ENCODE data around the gene AP2B1.

Gene AP2B1

DNA sequence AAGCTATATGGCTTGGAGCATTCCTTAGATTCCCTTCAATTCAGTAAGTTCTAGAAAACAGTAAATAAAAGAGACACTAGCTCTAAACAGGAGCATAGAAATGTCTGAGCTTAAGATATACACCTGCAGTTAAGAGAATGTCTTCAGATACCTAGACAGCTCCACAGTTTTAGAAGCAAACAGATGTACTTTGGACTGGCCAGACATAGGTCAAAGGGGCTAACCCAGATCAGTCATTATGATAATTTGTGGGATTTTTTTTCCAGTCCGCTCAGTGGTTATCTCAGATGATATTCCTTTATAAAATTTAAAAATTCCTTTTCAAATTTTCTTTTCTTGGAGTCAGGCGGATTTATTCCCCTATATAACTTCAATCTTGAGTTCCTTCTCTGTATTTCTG, 78.5 kb downstream of the AP2B1 start:
- Histone ChIP-seq H3K4me1 (ENCODE audit: control insufficient read depth in 2 of 2, insufficient read depth in 1 of 2, low read depth in 1 of 2, low read length in 2 of 2) (no peaks in the 10 kb centered on the region), H3K18ac (ENCODE audit: low read length) (no peak overlapping the region), H2AFZ (ENCODE audit: low read length) (no peak overlapping the region), H3K4me2 (ENCODE audit: insufficient read depth, low read length, poor library complexity, severe bottlenecking) (no peak overlapping the region), H4K8ac (ENCODE audit: low read depth, low read length) (no peak overlapping the region), H3K79me1 (ENCODE audit: low read depth, low read length) (no peaks in the 10 kb centered on the region), H3K23ac (ENCODE audit: low read depth, low read length, poor library complexity) (no peak overlapping the region), H3K14ac (ENCODE audit: low read length) (no peak overlapping the region), H3K27me3 (ENCODE audit: control insufficient read depth in 3 of 3, insufficient read depth in 3 of 3, low read depth in 1 of 3, low read length in 3 of 3) (no peaks in the 10 kb centered on the region), H2BK15ac (ENCODE audit: low read length) (no peak overlapping the region), H2BK120ac (ENCODE audit: low read depth, low read length) (no peak overlapping the region), H3K4ac (ENCODE audit: low read length) (no peak overlapping the region), H2AK5ac (ENCODE audit: low read depth, low read length) (no peak overlapping the region), H3K36me3 (replicated peaks in 1 of 2; ENCODE audit: control insufficient read depth in 2 of 2, insufficient read depth in 2 of 2, low read length in 2 of 2) (peaks cover 0 to 88% of the 10 kb centered on the region in 2 donors), H2BK5ac (ENCODE audit: low read length) (no peak overlapping the region), H3K9ac (ENCODE audit: low read depth, low read length, poor library complexity) (no peak overlapping the region), H2BK12ac (ENCODE audit: low read length) (no peak overlapping the region), H3K9me3 (replicated peaks in 1 of 2; ENCODE audit: control insufficient read depth in 2 of 2, insufficient read depth in 1 of 2, low read depth in 1 of 2, low read length in 2 of 2) (no peaks in the 10 kb centered on the region), H3K4me3 (ENCODE audit: low read length in 2 of 2) (no peak overlapping the region), H3K27ac (replicated peaks; ENCODE audit: low read length) (no peak overlapping the region), H4K91ac (ENCODE audit: low read depth, low read length, poor library complexity) (no peak overlapping the region)
- no CpG with 5 or more reads among the region's 2 CpGs for WGBS, 2 donors (ENCODE audit: extremely low coverage in 2 of 2, insufficient read length in 2 of 2, insufficient replicate concordance in 1 of 2)
- DNase-seq (ENCODE audit: low spot score), result no peak

DNA sequence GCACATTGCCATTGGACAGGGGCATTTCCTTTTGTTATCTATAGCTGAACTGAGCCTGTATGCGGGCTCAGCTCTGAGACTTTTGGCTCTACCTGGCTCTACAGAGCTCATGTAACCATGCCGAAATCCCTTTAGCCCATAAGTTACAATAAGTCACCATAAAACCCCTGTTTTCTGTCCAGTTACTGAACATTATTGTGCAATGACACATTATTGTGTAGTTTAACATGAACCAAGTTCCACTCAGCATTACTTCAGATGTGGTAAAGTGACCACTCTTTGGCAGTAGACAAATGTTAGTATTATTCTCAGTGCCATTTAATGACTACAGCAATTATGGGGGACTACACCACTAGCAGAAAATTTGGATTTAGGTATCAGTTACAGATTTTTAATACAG, 78.9 kb downstream of the AP2B1 start:
- WGBS, 2 donors (ENCODE audit: extremely low coverage in 2 of 2, insufficient read length in 2 of 2, insufficient replicate concordance in 1 of 2), result no CpG with 5 or more reads among the region's 2 CpGs
- Histone ChIP-seq H3K18ac (ENCODE audit: low read length) (no peak overlapping the region), H3K9me3 (replicated peaks in 1 of 2; ENCODE audit: control insufficient read depth in 2 of 2, insufficient read depth in 1 of 2, low read depth in 1 of 2, low read length in 2 of 2) (no peaks in the 10 kb centered on the region)

DNA sequence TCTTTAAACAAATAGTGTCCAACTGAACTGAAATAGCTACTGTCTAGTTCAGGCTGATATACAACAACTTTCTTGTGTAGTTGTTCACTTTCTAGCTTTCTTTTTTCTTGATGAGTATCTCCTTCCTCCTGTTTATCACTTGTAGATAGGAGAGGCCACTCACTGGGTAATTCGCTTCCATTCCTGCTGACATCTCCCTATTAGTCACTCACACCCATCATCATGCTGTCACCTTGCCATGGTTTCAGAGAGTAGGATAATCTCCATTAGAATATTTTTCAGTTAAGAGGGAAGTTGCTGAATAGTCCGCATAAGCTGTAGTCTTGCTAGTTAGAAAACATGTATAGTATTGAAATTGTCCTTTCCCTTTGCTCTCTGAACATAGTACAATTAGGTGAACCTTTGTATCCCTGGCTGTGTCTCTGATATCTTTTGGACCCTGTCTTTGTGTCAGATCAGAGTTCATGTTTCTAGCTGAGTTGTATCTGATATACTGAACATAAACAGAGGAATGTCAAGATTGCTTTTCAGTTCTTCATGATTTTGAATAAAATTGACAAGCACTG, 79.9 kb downstream of the AP2B1 start:
- H3K27me3 ChIP-seq (ENCODE audit: control insufficient read depth in 3 of 3, insufficient read depth in 3 of 3, low read depth in 1 of 3, low read length in 3 of 3), result no peaks in the 10 kb centered on the region
- no peak for DNase-seq (ENCODE audit: low spot score)

More for the DNA sequence above, 78.9 kb downstream of the AP2B1 start:
- Histone ChIP-seq H2AK5ac (ENCODE audit: low read depth, low read length) (no peak overlapping the region), H4K91ac (ENCODE audit: low read depth, low read length, poor library complexity) (no peak overlapping the region), H3K4ac (ENCODE audit: low read length) (no peak overlapping the region), H3K79me1 (ENCODE audit: low read depth, low read length) (no peaks in the 10 kb centered on the region), H3K36me3 (replicated peaks in 1 of 2; ENCODE audit: control insufficient read depth in 2 of 2, insufficient read depth in 2 of 2, low read length in 2 of 2) (peaks cover 2 to 89% of the 10 kb centered on the region in 2 donors), H2AFZ (ENCODE audit: low read length) (no peak overlapping the region), H4K8ac (ENCODE audit: low read depth, low read length) (no peak overlapping the region), H3K27me3 (ENCODE audit: control insufficient read depth in 3 of 3, insufficient read depth in 3 of 3, low read depth in 1 of 3, low read length in 3 of 3) (no peaks in the 10 kb centered on the region), H3K27ac (replicated peaks; ENCODE audit: low read length) (no peak overlapping the region), H3K23ac (ENCODE audit: low read depth, low read length, poor library complexity) (no peak overlapping the region), H3K4me1 (ENCODE audit: control insufficient read depth in 2 of 2, insufficient read depth in 1 of 2, low read depth in 1 of 2, low read length in 2 of 2) (no peaks in the 10 kb centered on the region), H3K9ac (ENCODE audit: low read depth, low read length, poor library complexity) (no peak overlapping the region), H2BK120ac (ENCODE audit: low read depth, low read length) (no peak overlapping the region), H3K4me2 (ENCODE audit: insufficient read depth, low read length, poor library complexity, severe bottlenecking) (no peak overlapping the region), H2BK12ac (ENCODE audit: low read length) (no peak overlapping the region), H2BK15ac (ENCODE audit: low read length) (no peak overlapping the region), H2BK5ac (ENCODE audit: low read length) (no peak overlapping the region), H3K4me3 (ENCODE audit: low read length in 2 of 2) (no peak overlapping the region), H3K14ac (ENCODE audit: low read length) (no peak overlapping the region)
- DNase-seq (ENCODE audit: low spot score), result no peak

DNA sequence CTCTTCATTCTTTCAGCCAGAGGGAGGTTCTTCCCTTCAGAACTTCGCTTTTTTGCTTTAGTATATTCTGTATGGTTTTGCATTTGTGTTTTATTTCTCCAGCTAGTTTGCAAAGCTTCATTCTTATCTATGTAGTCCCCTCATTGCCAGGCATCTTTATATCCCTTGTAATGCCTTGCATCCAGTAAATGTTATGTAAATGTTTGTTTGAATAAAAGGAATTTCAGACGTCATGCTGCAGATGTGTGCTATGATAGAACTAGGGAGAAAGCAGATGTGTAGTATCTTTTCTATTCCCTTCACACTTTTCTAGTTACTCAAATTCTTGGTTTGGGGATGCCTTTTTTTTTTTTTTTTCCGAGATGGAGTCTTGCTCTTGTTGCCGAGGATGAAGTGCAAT, 81.7 kb downstream of the AP2B1 start:
- H3K27me3 ChIP-seq (ENCODE audit: control insufficient read depth in 3 of 3, insufficient read depth in 3 of 3, low read depth in 1 of 3, low read length in 3 of 3), result no peaks in the 10 kb centered on the region

More for the DNA sequence above, 79.9 kb downstream of the AP2B1 start:
- WGBS, 2 donors (ENCODE audit: extremely low coverage in 2 of 2, insufficient read length in 2 of 2, insufficient replicate concordance in 1 of 2), result no CpG with 5 or more reads among the region's 2 CpGs
- Histone ChIP-seq H2BK12ac (ENCODE audit: low read length) (no peak overlapping the region), H2AFZ (ENCODE audit: low read length) (no peak overlapping the region), H3K18ac (ENCODE audit: low read length) (no peak overlapping the region), H2BK15ac (ENCODE audit: low read length) (no peak overlapping the region), H3K4me1 (ENCODE audit: control insufficient read depth in 2 of 2, insufficient read depth in 1 of 2, low read depth in 1 of 2, low read length in 2 of 2) (no peaks in the 10 kb centered on the region), H3K14ac (ENCODE audit: low read length) (no peak overlapping the region), H4K8ac (ENCODE audit: low read depth, low read length) (no peak overlapping the region), H3K9ac (ENCODE audit: low read depth, low read length, poor library complexity) (no peak overlapping the region), H3K9me3 (replicated peaks in 1 of 2; ENCODE audit: control insufficient read depth in 2 of 2, insufficient read depth in 1 of 2, low read depth in 1 of 2, low read length in 2 of 2) (no peaks in the 10 kb centered on the region), H3K4me3 (ENCODE audit: low read length in 2 of 2) (no peak overlapping the region), H3K4me2 (ENCODE audit: insufficient read depth, low read length, poor library complexity, severe bottlenecking) (no peak overlapping the region), H4K91ac (ENCODE audit: low read depth, low read length, poor library complexity) (no peak overlapping the region), H2BK120ac (ENCODE audit: low read depth, low read length) (no peak overlapping the region), H3K4ac (ENCODE audit: low read length) (no peak overlapping the region), H3K36me3 (replicated peaks in 1 of 2; ENCODE audit: control insufficient read depth in 2 of 2, insufficient read depth in 2 of 2, low read length in 2 of 2) (peaks cover 5 to 91% of the 10 kb centered on the region in 2 donors), H3K79me1 (ENCODE audit: low read depth, low read length) (no peaks in the 10 kb centered on the region), H2AK5ac (ENCODE audit: low read depth, low read length) (no peak overlapping the region), H2BK5ac (ENCODE audit: low read length) (no peak overlapping the region), H3K23ac (ENCODE audit: low read depth, low read length, poor library complexity) (no peak overlapping the region), H3K27ac (replicated peaks; ENCODE audit: low read length) (no peak overlapping the region)

More for the DNA sequence above, 81.7 kb downstream of the AP2B1 start:
- Histone ChIP-seq H3K14ac (ENCODE audit: low read length) (no peak overlapping the region), H3K27ac (replicated peaks; ENCODE audit: low read length) (no peak overlapping the region), H2AFZ (ENCODE audit: low read length) (no peak overlapping the region), H2AK5ac (ENCODE audit: low read depth, low read length) (no peak overlapping the region), H4K91ac (ENCODE audit: low read depth, low read length, poor library complexity) (no peak overlapping the region), H2BK12ac (ENCODE audit: low read length) (no peak overlapping the region), H3K36me3 (replicated peaks in 1 of 2; ENCODE audit: control insufficient read depth in 2 of 2, insufficient read depth in 2 of 2, low read length in 2 of 2) (peaks cover 7 to 90% of the 10 kb centered on the region in 2 donors), H3K4me2 (ENCODE audit: insufficient read depth, low read length, poor library complexity, severe bottlenecking) (no peak overlapping the region), H3K79me1 (ENCODE audit: low read depth, low read length) (no peaks in the 10 kb centered on the region), H2BK15ac (ENCODE audit: low read length) (no peak overlapping the region), H3K4me3 (ENCODE audit: low read length in 2 of 2) (no peak overlapping the region), H3K9ac (ENCODE audit: low read depth, low read length, poor library complexity) (no peak overlapping the region), H2BK5ac (ENCODE audit: low read length) (no peak overlapping the region), H3K4ac (ENCODE audit: low read length) (no peak overlapping the region), H4K8ac (ENCODE audit: low read depth, low read length) (no peak overlapping the region), H3K9me3 (replicated peaks in 1 of 2; ENCODE audit: control insufficient read depth in 2 of 2, insufficient read depth in 1 of 2, low read depth in 1 of 2, low read length in 2 of 2) (no peaks in the 10 kb centered on the region), H3K23ac (ENCODE audit: low read depth, low read length, poor library complexity) (no peak overlapping the region), H3K18ac (ENCODE audit: low read length) (no peak overlapping the region), H3K4me1 (ENCODE audit: control insufficient read depth in 2 of 2, insufficient read depth in 1 of 2, low read depth in 1 of 2, low read length in 2 of 2) (no peaks in the 10 kb centered on the region), H2BK120ac (ENCODE audit: low read depth, low read length) (no peak overlapping the region)
- DNase-seq (ENCODE audit: low spot score), result no peak
- no CpG with 5 or more reads among the region's 4 CpGs for WGBS, 2 donors (ENCODE audit: extremely low coverage in 2 of 2, insufficient read length in 2 of 2, insufficient replicate concordance in 1 of 2)
